Peyer's patch (tissue), 4 donors: ENCODE data around the gene GAL3ST3. TPM values are rescaled to one million over a fixed set of nuclear protein-coding genes. Genes with fewer than 3 reads are reported as not detected.

Experiments used
- DNase-seq, 3 donors: peaks; one replicate each; pipeline ENCODE4 v3.0.0-alpha.2; 2017 to 2019
- H3K27ac ChIP-seq, 4 donors: fragments of 200-600 bp; sonication (generic); one replicate each; pipeline ENCODE4 v1.5.1; 2016 to 2019
- H3K27me3 ChIP-seq, 2 donors: fragments of 200-600 bp; sonication (generic); one replicate each; pipeline ENCODE4 v1.5.1; 2019
- H3K36me3 ChIP-seq, 3 donors: fragments of 200-600 bp; sonication (generic); one replicate each; pipeline ENCODE4 v1.5.1; 2016 to 2019
- H3K4me1 ChIP-seq, 4 donors: fragments of 200-600 bp; sonication (generic); one replicate each; pipeline ENCODE4 v1.5.1; 2016 to 2019
- H3K4me3 ChIP-seq, 4 donors: fragments of 200-600 bp; sonication (generic); 1 replicate in 3 of 4; 2 replicates in 1 of 4; pipeline ENCODE4 v1.5.1; 2016 to 2019; ENCODE audit warnings: mild to moderate bottlenecking in 1 of 4
- H3K9me3 ChIP-seq, 4 donors: fragments of 200-600 bp; sonication (generic); one replicate each; pipeline ENCODE4 v1.5.1; 2016 to 2019; ENCODE audit warnings: mild to moderate bottlenecking in 1 of 4
- POLR2A ChIP-seq, 2 donors: fragments of 450-650 bp; IDR thresholded peaks; one replicate each; pipeline ENCODE4 v1.5.1; 2017; ENCODE audit warnings: antibody characterized with exemption in 2 of 2, mild to moderate bottlenecking in 2 of 2, moderate library complexity in 2 of 2
- total RNA-seq, 4 donors: library from RNA; depleted of rRNA; stranded (reverse); fragments of >200 nt; gene quantifications; one replicate each; pipeline ENCODE4 v1.1.0, GENCODE V29; 2016
- TF ChIP-seq, protein P1 (sequence below), 6 experiments: fragments of 450-650 bp in 4 of 6; fragments of 200-600 bp in 2 of 6; sonication (generic) in 1 of 6; IDR thresholded peaks; one replicate each; pipeline ENCODE4 v1.5.1; 2017 to 2019; ENCODE audit warnings: antibody characterized with exemption in 6 of 6, mild to moderate bottlenecking in 3 of 6, moderate library complexity in 1 of 6

Gene GAL3ST3
- total RNA-seq, 4 donors from 2014 or later = not detected

DNA sequence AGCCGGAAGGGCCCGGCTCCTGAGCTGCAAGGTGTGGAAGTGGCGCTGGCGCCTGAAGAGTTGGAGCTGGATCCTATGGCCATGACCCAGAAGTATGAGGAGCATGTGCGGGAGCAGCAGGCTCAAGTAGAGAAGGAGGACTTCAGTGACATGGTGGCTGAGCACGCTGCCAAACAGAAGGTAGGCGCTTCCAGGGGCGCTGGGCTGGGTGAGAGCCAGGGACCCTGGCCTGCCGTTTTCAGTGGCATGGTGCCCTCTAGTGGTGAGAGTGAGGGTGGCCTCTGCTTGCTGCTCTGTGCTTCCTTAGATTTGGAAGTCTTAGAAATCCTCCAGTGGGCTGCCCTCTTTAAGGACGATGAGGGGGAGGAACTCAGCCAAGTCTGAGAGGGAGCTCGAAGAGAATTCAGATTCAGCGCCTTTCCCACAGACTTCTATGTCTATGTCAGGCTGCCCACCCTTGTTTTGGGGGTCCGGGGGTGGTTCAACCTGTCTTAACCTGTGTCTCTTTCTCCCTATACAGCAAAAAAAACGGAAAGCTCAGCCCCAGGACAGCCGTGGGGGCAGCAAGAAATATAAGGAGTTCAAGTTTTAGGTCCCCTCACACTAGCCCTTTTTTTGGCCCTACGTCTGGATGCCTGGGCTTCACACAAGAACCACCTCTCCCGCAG is 19.3 kb upstream of the GAL3ST3 start:
- no peaks in the 10 kb centered on the region for H3K9me3 ChIP-seq
- TF ChIP-seq POLR2A (IDR thresholded peaks at IDR 0.05) = no peak
- TF ChIP-seq, protein P1, sequence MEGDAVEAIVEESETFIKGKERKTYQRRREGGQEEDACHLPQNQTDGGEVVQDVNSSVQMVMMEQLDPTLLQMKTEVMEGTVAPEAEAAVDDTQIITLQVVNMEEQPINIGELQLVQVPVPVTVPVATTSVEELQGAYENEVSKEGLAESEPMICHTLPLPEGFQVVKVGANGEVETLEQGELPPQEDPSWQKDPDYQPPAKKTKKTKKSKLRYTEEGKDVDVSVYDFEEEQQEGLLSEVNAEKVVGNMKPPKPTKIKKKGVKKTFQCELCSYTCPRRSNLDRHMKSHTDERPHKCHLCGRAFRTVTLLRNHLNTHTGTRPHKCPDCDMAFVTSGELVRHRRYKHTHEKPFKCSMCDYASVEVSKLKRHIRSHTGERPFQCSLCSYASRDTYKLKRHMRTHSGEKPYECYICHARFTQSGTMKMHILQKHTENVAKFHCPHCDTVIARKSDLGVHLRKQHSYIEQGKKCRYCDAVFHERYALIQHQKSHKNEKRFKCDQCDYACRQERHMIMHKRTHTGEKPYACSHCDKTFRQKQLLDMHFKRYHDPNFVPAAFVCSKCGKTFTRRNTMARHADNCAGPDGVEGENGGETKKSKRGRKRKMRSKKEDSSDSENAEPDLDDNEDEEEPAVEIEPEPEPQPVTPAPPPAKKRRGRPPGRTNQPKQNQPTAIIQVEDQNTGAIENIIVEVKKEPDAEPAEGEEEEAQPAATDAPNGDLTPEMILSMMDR (IDR thresholded peaks at IDR 0.05) = peak; percentile 74 to 91 (median 82)
- peak; percentile 73 to 87 (median 76) for DNase-seq
- peaks cover 0 to 60% (median 0%) of the 10 kb centered on the region in 3 donors for H3K36me3 ChIP-seq
- no peak overlapping the region for H3K4me3 ChIP-seq
- peaks cover 0 to 30% (median 5%) of the 10 kb centered on the region in 4 donors for H3K4me1 ChIP-seq
- H3K27me3 ChIP-seq = no peaks in the 10 kb centered on the region
- H3K27ac ChIP-seq = peak overlapping the region; percentile 5 to 97 (median 89)

DNA sequence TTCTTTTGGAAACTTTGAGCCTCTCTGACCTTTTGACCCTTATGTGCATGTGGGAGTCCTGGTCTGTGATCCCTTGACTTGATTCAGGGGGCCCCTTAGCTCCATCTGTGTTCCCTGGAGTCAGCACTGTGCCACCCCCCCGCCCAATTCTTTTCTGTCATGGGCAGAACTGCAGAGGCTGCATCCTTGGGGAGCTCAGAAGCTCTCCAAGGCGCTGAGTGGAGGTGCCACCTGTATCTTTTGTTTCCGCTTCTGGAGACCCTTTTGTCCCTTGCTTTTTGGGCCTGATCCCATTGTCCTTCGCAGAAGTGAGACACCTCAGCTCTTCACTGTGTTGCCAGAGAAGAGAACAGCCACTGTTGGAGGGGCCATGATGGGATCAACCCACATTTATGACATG is 18.7 kb upstream of the GAL3ST3 start:
- no peaks in the 10 kb centered on the region for H3K27me3 ChIP-seq
- H3K9me3 ChIP-seq = no peaks in the 10 kb centered on the region
- H3K4me1 ChIP-seq = peaks cover 0 to 30% (median 5%) of the 10 kb centered on the region in 4 donors
- peak overlapping the region in 2 of 4 donors; percentile 90 to 97 for H3K27ac ChIP-seq
- TF ChIP-seq POLR2A (IDR thresholded peaks at IDR 0.05) = no peak
- TF ChIP-seq, protein P1 (IDR thresholded peaks at IDR 0.05) = no peak
- no peak for DNase-seq
- H3K36me3 ChIP-seq = peaks cover 0 to 66% (median 0%) of the 10 kb centered on the region in 3 donors
- H3K4me3 ChIP-seq = no peak overlapping the region

DNA sequence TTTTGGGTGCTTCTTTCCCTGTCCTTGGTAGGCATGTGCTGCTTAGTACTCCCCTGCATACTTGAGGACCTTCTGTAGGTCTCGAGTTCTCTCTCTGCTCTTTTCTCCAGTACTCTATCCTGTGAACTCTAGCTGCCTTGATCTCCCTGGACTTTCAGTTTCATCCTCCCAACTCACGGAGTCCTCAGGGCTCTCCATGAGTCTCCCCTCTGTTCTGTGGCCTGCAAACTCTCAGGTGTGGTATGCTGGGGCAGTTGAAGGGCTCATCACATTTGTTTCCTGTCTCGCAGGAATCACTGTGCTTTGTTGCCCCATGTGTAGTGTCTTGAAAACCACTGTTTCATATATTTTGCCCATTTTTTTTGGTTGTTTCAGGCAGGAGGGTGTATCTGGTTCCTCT is 17.8 kb upstream of the GAL3ST3 start:
- Histone ChIP-seq H3K9me3 (no peaks in the 10 kb centered on the region), H3K4me1 (peaks cover 0 to 29% (median 5%) of the 10 kb centered on the region in 4 donors), H3K27ac (no peak overlapping the region), H3K36me3 (peaks cover 0 to 75% (median 0%) of the 10 kb centered on the region in 3 donors), H3K4me3 (no peak overlapping the region), H3K27me3 (no peaks in the 10 kb centered on the region)
- no peak for TF ChIP-seq POLR2A (IDR thresholded peaks at IDR 0.05)
- TF ChIP-seq, protein P1 (IDR thresholded peaks at IDR 0.05) = no peak
- DNase-seq = no peak

DNA sequence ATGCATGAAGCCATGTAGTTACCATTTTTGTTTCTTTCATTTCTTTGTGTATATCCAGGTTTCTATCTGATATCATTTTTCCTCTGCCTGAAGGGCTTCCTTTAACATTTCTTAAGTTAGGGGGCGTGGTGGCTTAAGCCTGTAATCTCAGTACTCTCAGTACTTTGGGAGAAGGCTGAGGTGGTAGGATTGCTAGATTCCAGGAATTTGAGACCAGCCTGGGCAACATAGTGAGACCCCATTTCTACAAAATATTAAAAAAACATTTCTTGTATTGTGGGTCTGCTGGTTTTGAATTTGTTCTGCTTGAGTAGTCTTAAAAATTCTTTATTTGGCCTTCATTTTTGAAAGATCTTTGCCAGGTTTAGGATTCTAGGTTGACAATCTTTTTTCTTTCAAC is 15.6 kb upstream of the GAL3ST3 start:
- TF ChIP-seq, protein P1 (IDR thresholded peaks at IDR 0.05) = no peak
- no peak for TF ChIP-seq POLR2A (IDR thresholded peaks at IDR 0.05)
- H3K9me3 ChIP-seq = no peaks in the 10 kb centered on the region
- peaks cover 0 to 22% (median 4%) of the 10 kb centered on the region in 4 donors for H3K4me1 ChIP-seq
- no peaks in the 10 kb centered on the region for H3K27me3 ChIP-seq
- H3K4me3 ChIP-seq = no peak overlapping the region
- peaks cover 0 to 97% (median 0%) of the 10 kb centered on the region in 3 donors for H3K36me3 ChIP-seq
- no peak overlapping the region for H3K27ac ChIP-seq
- DNase-seq = no peak

DNA sequence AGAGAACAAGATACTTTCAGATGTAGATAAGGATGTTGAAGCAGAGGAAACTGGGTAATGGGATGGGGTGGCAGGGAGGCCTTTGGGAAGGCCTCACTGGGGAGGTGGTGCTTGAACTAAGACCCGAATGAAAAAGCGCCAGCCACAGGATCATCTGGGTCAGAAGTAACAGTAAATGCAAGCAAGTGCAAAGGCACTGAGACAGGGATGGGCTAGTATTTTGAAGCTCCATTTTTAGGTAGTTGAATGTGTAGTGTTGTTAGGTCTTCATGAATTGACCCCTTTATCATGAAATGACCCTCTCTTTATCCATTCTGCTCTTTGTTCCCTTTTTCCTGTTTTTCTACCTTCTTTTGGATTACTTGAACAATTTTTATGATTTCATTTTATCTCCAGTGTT is 14.9 kb upstream of the GAL3ST3 start:
- Histone ChIP-seq H3K4me1 (peaks cover 0 to 15% (median under 1%) of the 10 kb centered on the region in 4 donors), H3K9me3 (no peaks in the 10 kb centered on the region), H3K27me3 (no peaks in the 10 kb centered on the region), H3K4me3 (no peak overlapping the region), H3K36me3 (peaks cover 0 to 100% (median 0%) of the 10 kb centered on the region in 3 donors), H3K27ac (no peak overlapping the region)
- no peak for TF ChIP-seq POLR2A (IDR thresholded peaks at IDR 0.05)
- TF ChIP-seq, protein P1 (IDR thresholded peaks at IDR 0.05) = no peak
- no peak for DNase-seq
